Lung (tissue), 12 donors: ENCODE data around the gene RIPOR2. TPM values are rescaled to one million over a fixed set of nuclear protein-coding genes. Genes with fewer than 3 reads are reported as not detected.

Experiments
- ATAC-seq: fragments of 200-7000 bp; cut with Tn5 transposase; one replicate; pipeline ENCODE4 v1.9.1; 2020; ENCODE audit warnings: moderate number of reproducible peaks; ENCODE audit not compliant: insufficient read depth, low FRiP score
- DNase-seq, 3 donors: peaks; one replicate each; pipeline ENCODE4 v3.0.0-alpha.2; 2013 to 2017
- H3K27ac ChIP-seq, 2 donors: one replicate each; pipeline ENCODE4 v1.5.1; 2013; ENCODE audit warnings: mild to moderate bottlenecking in 2 of 2, moderate library complexity in 2 of 2, control low read depth in 1 of 2, inconsistent platforms in 1 of 2, low read depth in 1 of 2, low read length in 1 of 2
- H3K27me3 ChIP-seq, 3 donors: one replicate each; pipeline ENCODE4 v1.5.1; 2013; ENCODE audit warnings: low read length in 2 of 3; ENCODE audit not compliant: control insufficient read depth in 3 of 3, insufficient read depth in 3 of 3
- H3K36me3 ChIP-seq, 4 donors: one replicate each; pipeline ENCODE4 v1.5.1; 2013; ENCODE audit warnings: low read length in 4 of 4, mild to moderate bottlenecking in 1 of 4, moderate library complexity in 1 of 4; ENCODE audit not compliant: control insufficient read depth in 4 of 4, insufficient read depth in 4 of 4
- H3K4me1 ChIP-seq, 5 donors: one replicate each; pipeline ENCODE4 v1.5.1; 2013; ENCODE audit warnings: low read length in 5 of 5, mild to moderate bottlenecking in 2 of 5, moderate library complexity in 1 of 5; ENCODE audit not compliant: control insufficient read depth in 5 of 5, insufficient read depth in 5 of 5
- H3K4me3 ChIP-seq: one replicate; pipeline ENCODE4 v1.5.1; 2013; ENCODE audit warnings: mild to moderate bottlenecking, control low read depth, moderate library complexity
- H3K9ac ChIP-seq, 2 donors: one replicate each; pipeline ENCODE4 v1.5.1; 2013; ENCODE audit warnings: low read length in 2 of 2, control low read depth in 1 of 2; ENCODE audit not compliant: insufficient read depth in 1 of 2
- H3K9me3 ChIP-seq, 4 donors: one replicate each; pipeline ENCODE4 v1.5.1; 2013; ENCODE audit warnings: low read length in 3 of 4, mild to moderate bottlenecking in 1 of 4, moderate library complexity in 1 of 4; ENCODE audit not compliant: control insufficient read depth in 4 of 4, insufficient read depth in 3 of 4
- CTCF ChIP-seq: IDR thresholded peaks from 2 replicates; pipeline ENCODE4 v1.5.1; 2012; ENCODE audit warnings: mild to moderate bottlenecking; ENCODE audit errors: control extremely low read depth, extremely low read depth
- WGBS, 2 donors: extraction: QIAGEN DNeasy Blood & Tissue Kit; methylation state at CpG; one replicate each; pipeline ENCODE4 v1.1.7; 2013; 5-methylcytosine and 5-hydroxymethylcytosine counted together
- polyA plus RNA-seq, 2 donors: library from polyadenylated mRNA; stranded (reverse); fragments of 200-250 nt; gene quantifications; one replicate each; pipeline ENCODE4 v1.2.1, GENCODE V29; 2013
- total RNA-seq, 2 donors: library from RNA; depleted of rRNA in 1 of 2; stranded (reverse); fragments of >200 nt in 1 of 2; gene quantifications; one replicate each; pipeline ENCODE4 v1.2.1, GENCODE V29; 2014 to 2021
- donor health status: control.
- donor health status: control.
- donor health status: Bipolar disorder and iron deficiency.
- donor health status: healthy.
- donor health status: DM: yes; HTN: yes; CAD: no.

RIPOR2 gene
- total and polyA plus RNA-seq, 4 donors: 7.9 to 97.6 (median 42.7) TPM

- no peak overlapping the region for H3K27ac ChIP-seq
- peaks cover 0 to 3% (median 0%) of the 10 kb centered on the region in 5 donors for H3K4me1 ChIP-seq
- no peak for DNase-seq
- peaks cover 0 to 4% (median 0%) of the 10 kb centered on the region in 4 donors for H3K9me3 ChIP-seq
- no peaks in the 10 kb centered on the region for H3K27me3 ChIP-seq
- no peak for TF ChIP-seq CTCF
- no peak overlapping the region for H3K9ac ChIP-seq
- ATAC-seq: no peak
- 72 to 74% methylated on average over 8 of the region's 8 CpGs for WGBS, 2 donors
- no peaks in the 10 kb centered on the region for H3K36me3 ChIP-seq
- no peak overlapping the region for H3K4me3 ChIP-seq
Measured at GRCh38 chr6:24899136-24899996, 36.4 kb downstream of the RIPOR2 start.

GRCh38 chr6:24898676-24899075 is 37.1 kb downstream of the RIPOR2 start:
- no peak overlapping the region for H3K9ac ChIP-seq
- WGBS, 2 donors: 72 to 92% methylated on average over 1 of the region's 1 CpG
- TF ChIP-seq CTCF: no peak
- H3K27ac ChIP-seq: no peak overlapping the region
- peaks cover 0 to 3% (median 0%) of the 10 kb centered on the region in 5 donors for H3K4me1 ChIP-seq
- H3K27me3 ChIP-seq: no peaks in the 10 kb centered on the region
- ATAC-seq (no peak), DNase-seq (no peak)
- H3K9me3 ChIP-seq: peaks cover 0 to 2% (median 0%) of the 10 kb centered on the region in 4 donors
- H3K36me3 ChIP-seq: no peaks in the 10 kb centered on the region
- no peak overlapping the region for H3K4me3 ChIP-seq

GRCh38 chr6:24897186-24897585 is 38.6 kb downstream of the RIPOR2 start:
- DNase-seq (no peak), ATAC-seq (no peak)
- no peaks in the 10 kb centered on the region for H3K27me3 ChIP-seq
- H3K4me3 ChIP-seq: no peak overlapping the region
- no peak overlapping the region for H3K9ac ChIP-seq
- no peak overlapping the region for H3K27ac ChIP-seq
- TF ChIP-seq CTCF: no peak
- no peaks in the 10 kb centered on the region for H3K36me3 ChIP-seq
- 88 to 91% methylated on average over 6 of the region's 6 CpGs for WGBS, 2 donors
- no peaks in the 10 kb centered on the region for H3K9me3 ChIP-seq
- H3K4me1 ChIP-seq: peaks cover 0 to 3% (median 0%) of the 10 kb centered on the region in 5 donors
